Neuronal stem cell (in vitro differentiated cells): ENCODE measurements around the gene FAM124A.
A peak's percentile ranks its signal among the peaks of the same experiment; 100 is the strongest.

Experiments
- DNase-seq: peaks from one replicate; pipeline ENCODE4 v3.0.0-alpha.2; 2013; ENCODE audit warnings: low spot score
- H2AFZ ChIP-seq: one replicate; pipeline ENCODE4 v1.6.1; 2013; ENCODE audit warnings: mild to moderate bottlenecking, low read length, inconsistent platforms
- H2AK5ac ChIP-seq: 2 replicates; pipeline ENCODE4 v1.6.1; 2013; ENCODE audit warnings: low read depth, mild to moderate bottlenecking, inconsistent platforms, low read length, moderate library complexity, mixed read lengths
- H2BK120ac ChIP-seq: 2 replicates; pipeline ENCODE4 v1.6.1; 2013; ENCODE audit warnings: low read depth, mild to moderate bottlenecking, inconsistent platforms, low read length, moderate library complexity, mixed read lengths
- H2BK12ac ChIP-seq: one replicate; pipeline ENCODE4 v1.6.1; 2013; ENCODE audit warnings: low read length, inconsistent platforms
- H2BK15ac ChIP-seq: 2 replicates; pipeline ENCODE4 v1.6.1; 2013; ENCODE audit warnings: mild to moderate bottlenecking, low read length, inconsistent platforms, mixed read lengths
- H2BK5ac ChIP-seq: one replicate; pipeline ENCODE4 v1.6.1; 2013; ENCODE audit warnings: inconsistent platforms, mild to moderate bottlenecking, low read length, moderate library complexity
- H3K14ac ChIP-seq: one replicate; pipeline ENCODE4 v1.6.1; 2013; ENCODE audit warnings: low read length, inconsistent platforms
- H3K18ac ChIP-seq: 2 replicates; pipeline ENCODE4 v1.6.1; 2013; ENCODE audit warnings: low read length, inconsistent platforms
- H3K23ac ChIP-seq: 2 replicates; pipeline ENCODE4 v1.6.1; 2013; ENCODE audit warnings: low read depth, mild to moderate bottlenecking, mixed read lengths, low read length, inconsistent platforms; ENCODE audit not compliant: poor library complexity
- H3K27ac ChIP-seq: replicated peaks from 3 replicates; pipeline ENCODE4 v1.5.1; 2013; ENCODE audit warnings: low read length, inconsistent platforms
- H3K27me3 ChIP-seq, 3 experiments: 2 replicates each; pipeline ENCODE4 v1.6.1; 2013; ENCODE audit warnings: low read length in 3 of 3, mild to moderate bottlenecking in 2 of 3, inconsistent platforms in 1 of 3, low read depth in 1 of 3, mixed read lengths in 1 of 3, moderate library complexity in 1 of 3; ENCODE audit not compliant: control insufficient read depth in 3 of 3, insufficient read depth in 3 of 3
- H3K36me3 ChIP-seq, 2 donors: replicated peaks in 1 of 2; 2 replicates each; pipeline ENCODE4 v1.6.1; 2013; ENCODE audit warnings: low read length in 2 of 2; ENCODE audit not compliant: control insufficient read depth in 2 of 2, insufficient read depth in 2 of 2
- H3K4ac ChIP-seq: 2 replicates; pipeline ENCODE4 v1.6.1; 2013; ENCODE audit warnings: inconsistent platforms, mild to moderate bottlenecking, low read length, moderate library complexity
- H3K4me1 ChIP-seq, 2 donors: 1 replicate in 1 of 2; 2 replicates in 1 of 2; pipeline ENCODE4 v1.6.1; 2013; ENCODE audit warnings: low read length in 2 of 2, low read depth in 1 of 2; ENCODE audit not compliant: control insufficient read depth in 2 of 2, insufficient read depth in 1 of 2
- H3K4me2 ChIP-seq: one replicate; pipeline ENCODE4 v1.6.1; 2013; ENCODE audit warnings: mild to moderate bottlenecking, low read length, inconsistent platforms; ENCODE audit not compliant: insufficient read depth, poor library complexity, severe bottlenecking
- H3K4me3 ChIP-seq, 2 donors: 2 replicates each; pipeline ENCODE4 v1.5.1; 2013; ENCODE audit warnings: low read length in 2 of 2, mild to moderate bottlenecking in 2 of 2, inconsistent platforms in 1 of 2, moderate library complexity in 1 of 2
- H3K79me1 ChIP-seq: one replicate; pipeline ENCODE4 v1.6.1; 2013; ENCODE audit warnings: low read depth, mild to moderate bottlenecking, inconsistent platforms, low read length, moderate library complexity
- H3K9ac ChIP-seq: one replicate; pipeline ENCODE4 v1.6.1; 2013; ENCODE audit warnings: mild to moderate bottlenecking, low read depth, low read length, inconsistent platforms; ENCODE audit not compliant: poor library complexity
- H3K9me3 ChIP-seq, 2 donors: replicated peaks in 1 of 2; 2 replicates each; pipeline versions ENCODE3 to v1.6.1; 2013; ENCODE audit warnings: low read length in 2 of 2, mild to moderate bottlenecking in 2 of 2, inconsistent platforms in 1 of 2, low read depth in 1 of 2, mixed read lengths in 1 of 2, moderate library complexity in 1 of 2; ENCODE audit not compliant: control insufficient read depth in 2 of 2, insufficient read depth in 1 of 2
- H4K8ac ChIP-seq: one replicate; pipeline ENCODE4 v1.6.1; 2013; ENCODE audit warnings: low read depth, mild to moderate bottlenecking, inconsistent platforms, low read length, moderate library complexity
- H4K91ac ChIP-seq: one replicate; pipeline ENCODE4 v1.6.1; 2013; ENCODE audit warnings: low read length, low read depth, mild to moderate bottlenecking, inconsistent platforms; ENCODE audit not compliant: poor library complexity
- WGBS, 2 donors: extraction: QIAGEN DNeasy Blood & Tissue Kit; methylation state at CpG; one replicate each; pipeline ENCODE4 v1.1.7; 2013; ENCODE audit warnings: missing lambda C conversion rate in 2 of 2, mixed read lengths in 1 of 2; ENCODE audit not compliant: insufficient read length in 2 of 2, insufficient replicate concordance in 1 of 2; ENCODE audit errors: extremely low coverage in 2 of 2; 5-methylcytosine and 5-hydroxymethylcytosine counted together

FAM124A gene

DNA sequence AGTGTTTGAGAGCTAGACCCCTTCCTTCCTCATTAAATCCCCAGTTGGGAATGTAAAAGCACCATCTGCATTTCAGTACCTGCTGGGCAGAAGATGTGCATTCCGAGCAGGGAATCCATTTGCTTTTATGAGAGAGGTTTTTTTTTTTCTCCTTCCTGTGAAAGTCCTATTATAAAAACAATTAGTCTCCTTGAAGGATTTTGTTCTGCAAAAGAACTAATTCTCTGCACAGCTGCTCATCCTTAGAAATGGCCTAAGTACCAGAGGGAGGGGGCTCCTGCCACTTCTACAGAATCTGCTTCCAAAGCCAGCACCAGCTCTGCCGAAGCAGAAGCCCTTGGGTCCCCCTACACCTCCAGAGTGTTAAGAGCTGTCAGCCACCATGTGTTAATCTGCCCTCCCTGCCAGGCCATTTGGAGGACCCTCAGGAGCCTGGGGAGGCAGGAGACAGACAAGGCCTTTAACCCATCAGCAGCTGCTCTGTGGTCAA is 80.9 kb downstream of the FAM124A start:
- Histone ChIP-seq H2AK5ac (no peak overlapping the region), H3K18ac (no peak overlapping the region), H3K27me3 (no peaks in the 10 kb centered on the region), H3K23ac (no peak overlapping the region), H4K8ac (no peak overlapping the region), H3K4me1 (peaks cover 7 to 16% of the 10 kb centered on the region in 2 donors), H2BK15ac (no peak overlapping the region), H4K91ac (no peak overlapping the region), H3K4ac (no peak overlapping the region), H3K4me3 (no peak overlapping the region), H2AFZ (peak overlapping the region; percentile 32), H3K9me3 (no peaks in the 10 kb centered on the region), H3K9ac (no peak overlapping the region), H3K27ac (peak overlapping the region; percentile 68), H3K4me2 (no peak overlapping the region), H2BK12ac (no peak overlapping the region), H3K14ac (no peak overlapping the region), H3K36me3 (no peaks in the 10 kb centered on the region), H2BK120ac (no peak overlapping the region), H2BK5ac (no peak overlapping the region), H3K79me1 (no peaks in the 10 kb centered on the region)
- no CpG with 5 or more reads among the region's 2 CpGs for WGBS, 2 donors
- DNase-seq = peak; percentile 48

DNA sequence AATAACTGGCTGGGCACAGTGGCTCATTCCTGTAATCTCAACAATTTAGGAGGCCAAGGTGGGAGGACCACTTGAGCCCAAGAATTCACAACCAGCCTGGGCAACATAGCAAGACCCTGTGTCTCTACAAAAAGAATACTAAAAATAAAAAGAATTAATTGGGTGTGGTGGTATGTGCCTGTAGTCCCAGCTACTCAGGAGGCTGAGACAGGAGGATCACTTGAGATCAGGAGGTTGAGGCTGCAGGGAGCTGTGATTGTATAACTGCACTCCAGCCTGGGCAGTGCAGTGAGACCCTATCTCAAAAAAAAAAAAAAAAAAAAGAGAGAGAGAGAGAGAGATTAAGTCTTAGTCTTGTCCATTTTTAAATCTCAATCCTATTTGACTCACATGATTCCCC is 81.7 kb downstream of the FAM124A start:
- H3K4me1 ChIP-seq = peaks cover 4 to 14% of the 10 kb centered on the region in 2 donors

DNA sequence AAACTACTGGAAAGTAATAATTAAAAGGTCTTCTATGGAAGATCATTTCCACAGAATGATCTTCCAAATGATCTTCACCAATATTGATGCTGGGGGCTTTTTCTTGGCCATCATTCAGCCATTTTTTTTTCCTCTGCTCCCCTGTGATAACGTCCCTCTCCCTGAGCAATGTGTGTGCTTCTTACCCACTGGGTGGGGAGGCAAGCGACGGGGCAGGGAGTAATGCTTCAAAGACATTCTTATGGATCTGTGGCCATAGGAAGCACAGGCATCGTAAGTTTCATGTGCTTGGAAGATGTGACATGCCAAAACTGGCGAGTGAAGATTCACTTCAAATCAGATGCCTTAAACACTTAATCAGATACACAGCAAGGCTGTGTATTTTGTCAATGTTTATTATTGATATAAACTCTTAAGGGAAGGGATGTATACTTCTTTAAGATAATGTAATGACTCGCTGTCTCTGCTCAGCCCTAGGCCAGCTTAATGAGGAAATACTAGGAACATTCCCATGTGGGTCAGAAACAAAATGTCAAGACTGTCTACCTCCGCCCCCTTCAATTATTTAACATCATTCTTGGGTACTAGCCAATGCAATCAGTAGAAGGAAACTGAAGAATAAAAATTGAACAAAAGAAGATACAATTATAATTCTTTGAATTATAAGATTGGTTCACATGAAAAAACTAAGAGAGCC is 83.2 kb downstream of the FAM124A start:
- Histone ChIP-seq H2AFZ (no peak overlapping the region), H3K4me1 (peaks cover 4 to 16% of the 10 kb centered on the region in 2 donors), H3K79me1 (no peaks in the 10 kb centered on the region), H3K4me3 (no peak overlapping the region), H3K14ac (no peak overlapping the region), H2BK12ac (no peak overlapping the region), H3K9ac (no peak overlapping the region), H4K8ac (no peak overlapping the region), H3K36me3 (no peaks in the 10 kb centered on the region), H2AK5ac (no peak overlapping the region), H3K27ac (no peak overlapping the region), H3K23ac (no peak overlapping the region), H4K91ac (no peak overlapping the region), H3K9me3 (no peaks in the 10 kb centered on the region), H3K18ac (peak overlapping the region; percentile 67), H3K4me2 (no peak overlapping the region), H2BK15ac (no peak overlapping the region), H2BK5ac (no peak overlapping the region), H3K27me3 (no peaks in the 10 kb centered on the region), H2BK120ac (no peak overlapping the region), H3K4ac (no peak overlapping the region)
- no CpG with 5 or more reads among the region's 7 CpGs for WGBS, 2 donors
- DNase-seq = no peak

More for the DNA sequence above, 81.7 kb downstream of the FAM124A start:
- Histone ChIP-seq H4K91ac (no peak overlapping the region), H2BK15ac (no peak overlapping the region), H3K36me3 (no peaks in the 10 kb centered on the region), H2AK5ac (no peak overlapping the region), H3K27me3 (no peaks in the 10 kb centered on the region), H3K4ac (no peak overlapping the region), H3K4me2 (no peak overlapping the region), H3K9ac (no peak overlapping the region), H3K18ac (no peak overlapping the region), H3K23ac (no peak overlapping the region), H3K27ac (peak overlapping the region; percentile 68), H2BK120ac (no peak overlapping the region), H2AFZ (no peak overlapping the region), H4K8ac (no peak overlapping the region), H3K14ac (no peak overlapping the region), H3K9me3 (no peaks in the 10 kb centered on the region), H3K4me3 (no peak overlapping the region), H2BK12ac (no peak overlapping the region), H2BK5ac (no peak overlapping the region), H3K79me1 (no peaks in the 10 kb centered on the region)
- DNase-seq = no peak

DNA sequence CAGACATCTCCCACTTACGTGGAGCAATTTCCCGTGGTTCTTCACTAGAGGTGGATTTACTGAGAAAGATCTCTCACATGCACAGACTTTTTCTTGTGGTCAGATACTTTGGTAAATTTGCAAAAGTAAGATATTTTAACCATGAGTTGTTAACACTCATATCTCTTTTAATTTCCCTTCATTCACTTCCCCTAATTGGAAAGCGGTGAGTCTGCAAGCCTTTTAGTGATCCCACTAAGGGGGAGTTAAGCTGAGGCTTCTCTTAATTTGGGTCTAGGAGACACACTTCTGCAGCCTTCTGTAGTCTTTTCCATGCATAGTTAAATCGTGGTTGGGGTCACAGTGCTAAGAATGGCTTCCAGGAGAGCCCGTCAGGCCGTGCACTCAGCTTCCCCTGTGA is 86.6 kb downstream of the FAM124A start:
- H3K23ac ChIP-seq = no peak overlapping the region
- H3K27me3 ChIP-seq = no peaks in the 10 kb centered on the region
- peak overlapping the region; percentile 70 for H3K27ac ChIP-seq
- no peaks in the 10 kb centered on the region for H3K79me1 ChIP-seq
- no peaks in the 10 kb centered on the region for H3K36me3 ChIP-seq
- no peak overlapping the region for H2BK120ac ChIP-seq
- no peak overlapping the region for H3K4me2 ChIP-seq
- no peak overlapping the region for H3K4ac ChIP-seq
- H2BK12ac ChIP-seq = no peak overlapping the region
- peak overlapping the region; percentile 53 for H2AFZ ChIP-seq
- H3K9me3 ChIP-seq = no peaks in the 10 kb centered on the region
- no peak overlapping the region for H3K14ac ChIP-seq
- no peak overlapping the region for H4K91ac ChIP-seq
- no peak overlapping the region for H3K9ac ChIP-seq
- no CpG with 5 or more reads among the region's 6 CpGs for WGBS, 2 donors
- H3K4me3 ChIP-seq = no peak overlapping the region
- H2AK5ac ChIP-seq = no peak overlapping the region
- H2BK5ac ChIP-seq = no peak overlapping the region
- peak overlapping the region; percentile 93 for H3K18ac ChIP-seq
- no peak overlapping the region for H2BK15ac ChIP-seq
- no peak overlapping the region for H4K8ac ChIP-seq
- H3K4me1 ChIP-seq = peaks cover 0 to 10% of the 10 kb centered on the region in 2 donors
- DNase-seq = no peak
